Upper lobe of left lung (tissue), 4 donors: Measurements from ENCODE around the gene MBIP.

Experiments used
- CTCF ChIP-seq, 6 experiments: fragments of 450-650 bp in 4 of 6; fragments of 200-600 bp in 2 of 6; sonication (generic) in 2 of 6; IDR thresholded peaks; one replicate each; pipeline ENCODE4 v1.5.1; 2016 to 2019; ENCODE audit warnings: antibody characterized with exemption in 6 of 6
- EP300 ChIP-seq, 4 donors: sonication (generic); formaldehyde crosslinking; IDR thresholded peaks; one replicate each; pipeline ENCODE4 v1.5.1; 2017; ENCODE audit warnings: antibody characterized with exemption in 4 of 4, control low read depth in 2 of 4
- POLR2A ChIP-seq, 4 donors: fragments of 450-650 bp; IDR thresholded peaks; one replicate each; pipeline ENCODE4 v1.5.1; 2016 to 2017; ENCODE audit warnings: antibody characterized with exemption in 4 of 4, mild to moderate bottlenecking in 2 of 4

- TF ChIP-seq CTCF (IDR thresholded peaks at IDR 0.05) = no peak
- TF ChIP-seq POLR2A (IDR thresholded peaks at IDR 0.05) = no peak
- no peak for TF ChIP-seq EP300 (IDR thresholded peaks at IDR 0.05)
These were observed 40.9 kb downstream of the MBIP start for GRCh38 chr14:36279306-36280190.
